H1 (cell line): Measurements from ENCODE around the gene TNS3. TPM values are rescaled to one million over a fixed set of nuclear protein-coding genes. Genes with fewer than 3 reads are reported as not detected.

Experiments used
- BRCA1 ChIP-seq: IDR thresholded peaks from 2 replicates; pipeline ENCODE4 v1.6.1; 2012; ENCODE audit warnings: low read depth, low read length, improper control_type of control experiment
- CEBPB ChIP-seq: IDR thresholded peaks from 2 replicates; pipeline ENCODE4 v1.6.1; 2012; ENCODE audit warnings: low read depth, low read length
- E2F6 ChIP-seq: IDR thresholded peaks from 2 replicates; pipeline ENCODE4 v1.6.1; 2012; ENCODE audit warnings: inconsistent platforms
- EZH2 ChIP-seq: fragments of 200-600 bp; sonication (generic); IDR thresholded peaks from 2 replicates; pipeline ENCODE4 v1.7.1; 2012; ENCODE audit warnings: low read depth, mild to moderate bottlenecking, moderate library complexity, low read length, inconsistent platforms; ENCODE audit not compliant: severe bottlenecking
- HDAC2 ChIP-seq, 2 experiments: fragments of 300-600 bp in 1 of 2; sonication (generic) in 1 of 2; IDR thresholded peaks; 2 replicates each; pipeline ENCODE4 v1.6.1; 2011 to 2012; ENCODE audit warnings: low read depth in 2 of 2, low read length in 2 of 2, mild to moderate bottlenecking in 2 of 2, moderate library complexity in 2 of 2, borderline replicate concordance in 1 of 2, inconsistent platforms in 1 of 2
- NRF1 ChIP-seq: IDR thresholded peaks from 2 replicates; pipeline ENCODE4 v1.6.1; 2011; ENCODE audit warnings: mild to moderate bottlenecking, low read depth, low read length, improper control_type of control experiment
- POLR2AphosphoS5 ChIP-seq: IDR thresholded peaks from 2 replicates; pipeline ENCODE4 v1.6.1; 2011; ENCODE audit warnings: low read depth, low read length
- RBBP5 ChIP-seq: IDR thresholded peaks from 2 replicates; pipeline ENCODE4 v1.7.1; 2012; ENCODE audit warnings: low read depth, mild to moderate bottlenecking, inconsistent platforms, low read length, moderate library complexity, borderline replicate concordance
- SIRT6 ChIP-seq: IDR thresholded peaks from one replicate; pipeline ENCODE4 v1.7.1; 2012; ENCODE audit warnings: low read length, inconsistent platforms
- USF2 ChIP-seq: IDR thresholded peaks from 2 replicates; pipeline ENCODE4 v1.6.1; 2011; ENCODE audit warnings: low read length, improper control_type of control experiment
- polyA plus RNA-seq, 7 experiments: library from polyadenylated mRNA; depleted of rRNA in 3 of 7; stranded (reverse) in 5 of 7; unstranded in 2 of 7; fragments of >200 nt in 5 of 7; fragments of 200-250 nt in 2 of 7; gene quantifications; 1 replicate in 5 of 7; 2 replicates in 1 of 7; 4 replicates in 1 of 7; pipeline versions ENCODE4 v1.2.1 to v1.2.3, GENCODE V29; 2011 to 2013; ENCODE audit warnings: missing spikeins in 2 of 7, mixed read lengths in 2 of 7
- total RNA-seq: library from RNA; stranded (reverse); fragmentation: NEBNext Ultra II Directional; extraction: Animal tissue kit (Norgen Biotek cat#: 25700); gene quantifications from 2 replicates; pipeline ENCODE4 v1.2.1, GENCODE V29; 2021

TNS3 gene
- total and polyA plus RNA-seq, 2 of the 8 experiments (the other 6 are each of a cell fraction or from before 2014, with no cell fraction given): 11.9 to 24.2 TPM

GRCh38 chr7:47504551-47505311, 77.2 kb downstream of the TNS3 start (continued):
- no peak for TF ChIP-seq HDAC2 (IDR thresholded peaks at IDR 0.05; ENCODE audit: borderline replicate concordance in 1 of 2, low read depth in 2 of 2, low read length in 2 of 2)
- TF ChIP-seq E2F6: no peak
- no peak for TF ChIP-seq USF2
- no peak for TF ChIP-seq CEBPB
- TF ChIP-seq RBBP5: no peak
- no peak for TF ChIP-seq SIRT6
- TF ChIP-seq POLR2AphosphoS5: no peak
- no peak for TF ChIP-seq NRF1
- TF ChIP-seq BRCA1: no peak
- no peak for TF ChIP-seq EZH2
